IPS-20b (cell line): Measurements from ENCODE around the gene ANKRD60.

ENCODE experiments used
- H3K27ac ChIP-seq: one replicate; pipeline ENCODE4 v1.5.1; 2013; ENCODE audit warnings: low read length
- H3K27me3 ChIP-seq: 2 replicates; pipeline ENCODE4 v1.6.1; 2013; ENCODE audit warnings: mild to moderate bottlenecking, low read length, inconsistent platforms; ENCODE audit not compliant: insufficient read depth
- H3K36me3 ChIP-seq: 2 replicates; pipeline ENCODE4 v1.6.1; 2013; ENCODE audit warnings: low read depth, mild to moderate bottlenecking, inconsistent platforms, low read length, moderate library complexity; ENCODE audit not compliant: insufficient read depth
- H3K4me1 ChIP-seq: 2 replicates; pipeline ENCODE4 v1.6.1; 2013; ENCODE audit warnings: mild to moderate bottlenecking, control low read depth, inconsistent platforms, low read length, moderate library complexity; ENCODE audit not compliant: insufficient read depth
- H3K4me3 ChIP-seq: 2 replicates; pipeline ENCODE4 v1.5.1; 2013; ENCODE audit warnings: mild to moderate bottlenecking, low read length, inconsistent platforms
- H3K9ac ChIP-seq: 2 replicates; pipeline ENCODE4 v1.6.1; 2013; ENCODE audit warnings: low read depth, mild to moderate bottlenecking, inconsistent platforms, low read length, moderate library complexity
- H3K9me3 ChIP-seq: 2 replicates; pipeline ENCODE4 v1.6.1; 2013; ENCODE audit warnings: mild to moderate bottlenecking, low read depth, low read length, inconsistent platforms; ENCODE audit not compliant: insufficient read depth

The ANKRD60 gene

GRCh38 chr20:58260006-58260405 lies 31.6 kb upstream of the ANKRD60 start:
- no peak overlapping the region for H3K4me3 ChIP-seq
- no peak overlapping the region for H3K27ac ChIP-seq
- H3K9me3 ChIP-seq: no peaks in the 10 kb centered on the region
- peaks cover 8% of the 10 kb centered on the region; the same call in 1 of the 2 replicates for H3K36me3 ChIP-seq
- H3K9ac ChIP-seq: no peak overlapping the region
- peaks cover 12% of the 10 kb centered on the region for H3K4me1 ChIP-seq
- H3K27me3 ChIP-seq: no peaks in the 10 kb centered on the region

GRCh38 chr20:58256842-58257241 lies 28.4 kb upstream of the ANKRD60 start:
- no peaks in the 10 kb centered on the region for H3K27me3 ChIP-seq
- H3K27ac ChIP-seq: no peak overlapping the region
- no peaks in the 10 kb centered on the region for H3K36me3 ChIP-seq
- H3K9me3 ChIP-seq: no peaks in the 10 kb centered on the region
- H3K4me1 ChIP-seq: peaks cover 12% of the 10 kb centered on the region
- no peak overlapping the region for H3K4me3 ChIP-seq
- H3K9ac ChIP-seq: no peak overlapping the region

- Histone ChIP-seq H3K9me3 (no peaks in the 10 kb centered on the region), H3K9ac (no peak overlapping the region), H3K27ac (no peak overlapping the region), H3K4me3 (no peak overlapping the region), H3K4me1 (peaks cover 12% of the 10 kb centered on the region), H3K36me3 (peaks cover under 1% of the 10 kb centered on the region; the same call in 1 of the 2 replicates), H3K27me3 (no peaks in the 10 kb centered on the region)
Measured at GRCh38 chr20:58256307-58256706, 27.9 kb upstream of the ANKRD60 start.

GRCh38 chr20:58254890-58255289 lies 26.4 kb upstream of the ANKRD60 start:
- peaks cover 12% of the 10 kb centered on the region for H3K4me1 ChIP-seq
- H3K27ac ChIP-seq: no peak overlapping the region
- H3K36me3 ChIP-seq: peaks cover 4% of the 10 kb centered on the region; the same call in 1 of the 2 replicates
- H3K4me3 ChIP-seq: no peak overlapping the region
- no peak overlapping the region for H3K9ac ChIP-seq
- no peaks in the 10 kb centered on the region for H3K9me3 ChIP-seq
- H3K27me3 ChIP-seq: no peaks in the 10 kb centered on the region

- H3K27me3 ChIP-seq: no peaks in the 10 kb centered on the region
- H3K9ac ChIP-seq: no peak overlapping the region
- peaks cover 13% of the 10 kb centered on the region for H3K36me3 ChIP-seq
- no peak overlapping the region for H3K4me3 ChIP-seq
- no peak overlapping the region for H3K27ac ChIP-seq
- H3K4me1 ChIP-seq: peaks cover 4% of the 10 kb centered on the region; the same call in 1 of the 2 replicates
- H3K9me3 ChIP-seq: no peaks in the 10 kb centered on the region
Measured at GRCh38 chr20:58251979-58252591, 23.6 kb upstream of the ANKRD60 start.

GRCh38 chr20:58251348-58251978 lies 23.0 kb upstream of the ANKRD60 start:
- no peak overlapping the region for H3K27ac ChIP-seq
- no peak overlapping the region for H3K4me3 ChIP-seq
- no peaks in the 10 kb centered on the region for H3K4me1 ChIP-seq

GRCh38 chr20:58246346-58246745 lies 17.9 kb upstream of the ANKRD60 start:
- Histone ChIP-seq H3K27ac (no peak overlapping the region), H3K9ac (no peak overlapping the region), H3K9me3 (no peaks in the 10 kb centered on the region), H3K36me3 (peaks cover 52% of the 10 kb centered on the region), H3K4me3 (no peak overlapping the region), H3K27me3 (no peaks in the 10 kb centered on the region), H3K4me1 (no peaks in the 10 kb centered on the region)

More at GRCh38 chr20:58251348-58251978, 23.0 kb upstream of the ANKRD60 start:
- Histone ChIP-seq H3K27me3 (no peaks in the 10 kb centered on the region), H3K9me3 (no peaks in the 10 kb centered on the region), H3K36me3 (peaks cover 18% of the 10 kb centered on the region), H3K9ac (no peak overlapping the region)

GRCh38 chr20:58245931-58246330 lies 17.5 kb upstream of the ANKRD60 start:
- H3K9ac ChIP-seq: no peak overlapping the region
- no peaks in the 10 kb centered on the region for H3K9me3 ChIP-seq
- H3K36me3 ChIP-seq: peaks cover 51% of the 10 kb centered on the region
- no peak overlapping the region for H3K27ac ChIP-seq
- H3K4me3 ChIP-seq: no peak overlapping the region
- no peaks in the 10 kb centered on the region for H3K27me3 ChIP-seq
- H3K4me1 ChIP-seq: no peaks in the 10 kb centered on the region

GRCh38 chr20:58245181-58245891 lies 16.9 kb upstream of the ANKRD60 start:
- H3K36me3 ChIP-seq: peaks cover 52% of the 10 kb centered on the region
- no peak overlapping the region for H3K4me3 ChIP-seq
- H3K4me1 ChIP-seq: no peaks in the 10 kb centered on the region
- no peak overlapping the region for H3K9ac ChIP-seq
- H3K27ac ChIP-seq: no peak overlapping the region
- no peaks in the 10 kb centered on the region for H3K9me3 ChIP-seq
- H3K27me3 ChIP-seq: no peaks in the 10 kb centered on the region

GRCh38 chr20:58244517-58245030 lies 16.1 kb upstream of the ANKRD60 start:
- no peaks in the 10 kb centered on the region for H3K4me1 ChIP-seq
- H3K27me3 ChIP-seq: no peaks in the 10 kb centered on the region
- H3K27ac ChIP-seq: no peak overlapping the region
- H3K9ac ChIP-seq: no peak overlapping the region
- H3K4me3 ChIP-seq: no peak overlapping the region
- H3K9me3 ChIP-seq: no peaks in the 10 kb centered on the region
- H3K36me3 ChIP-seq: peaks cover 52% of the 10 kb centered on the region

- H3K36me3 ChIP-seq: peaks cover 52% of the 10 kb centered on the region
- no peaks in the 10 kb centered on the region for H3K9me3 ChIP-seq
- no peak overlapping the region for H3K9ac ChIP-seq
- H3K27me3 ChIP-seq: no peaks in the 10 kb centered on the region
- no peak overlapping the region for H3K4me3 ChIP-seq
- no peak overlapping the region for H3K27ac ChIP-seq
- H3K4me1 ChIP-seq: no peaks in the 10 kb centered on the region
Measured at GRCh38 chr20:58243653-58244410, 15.4 kb upstream of the ANKRD60 start.
